ENCODE measurements around the gene ANKRD13C.
A peak's percentile ranks its signal among the peaks of the same experiment; 100 is the strongest.

Gene ANKRD13C

DNA sequence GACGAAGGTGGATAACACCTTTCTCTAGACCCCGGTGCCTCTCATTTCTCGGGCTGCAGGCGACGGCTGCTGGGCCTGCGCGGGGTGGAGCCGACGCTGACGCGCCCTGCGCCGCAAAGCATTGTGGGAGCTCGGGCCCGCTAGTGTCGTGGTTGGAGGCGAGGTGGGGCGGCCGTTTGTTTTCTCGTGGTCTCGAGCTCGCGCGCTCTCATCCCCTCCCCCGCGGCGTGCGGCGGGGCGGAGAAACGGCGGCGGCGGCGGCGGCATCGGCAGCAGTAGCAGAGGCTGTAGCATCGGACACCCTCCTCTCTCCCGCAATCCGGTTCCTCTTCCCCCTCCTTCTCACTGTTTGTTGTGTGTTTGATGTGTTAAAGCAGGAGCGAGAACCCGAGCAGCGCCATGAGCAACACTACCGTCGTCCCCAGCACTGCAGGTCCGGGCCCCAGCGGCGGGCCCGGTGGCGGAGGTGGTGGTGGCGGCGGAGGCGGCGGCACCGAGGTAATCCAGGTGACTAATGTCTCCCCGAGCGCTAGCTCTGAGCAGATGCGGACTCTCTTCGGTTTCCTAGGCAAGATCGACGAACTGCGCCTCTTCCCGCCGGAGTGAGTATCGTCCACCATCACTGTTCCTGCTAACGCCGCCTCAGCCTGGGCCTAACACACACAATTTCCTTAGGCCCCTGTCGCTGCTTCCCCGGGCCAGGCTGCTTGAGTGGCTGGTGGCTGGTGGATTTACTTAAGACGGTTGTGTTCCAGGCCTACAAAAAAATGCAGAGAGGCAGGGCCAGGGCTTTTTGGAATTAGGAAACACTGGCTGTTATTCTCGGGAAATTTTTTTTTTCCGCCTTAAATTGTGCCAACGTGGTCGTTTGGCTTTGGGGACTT, 133.0 kb downstream of the ANKRD13C start, which contains the start of gene SRSF11:
Gene SRSF11 (plus strand): TSS at position 143 of the 884 bp plus-strand sequence. CDS start 257 bp downstream, at position 400.
- TF ChIP-seq FOXP2 (optimal IDR thresholded peaks at IDR 0.05; ENCODE audit: borderline replicate concordance, extremely low read depth, extremely low read length, insufficient read depth): peak; percentile 88
- TF ChIP-seq SIN3A (IDR thresholded peaks at IDR 0.05; ENCODE audit: borderline replicate concordance, insufficient read depth, low read length): peak; percentile 88
- TF ChIP-seq, protein P1, sequence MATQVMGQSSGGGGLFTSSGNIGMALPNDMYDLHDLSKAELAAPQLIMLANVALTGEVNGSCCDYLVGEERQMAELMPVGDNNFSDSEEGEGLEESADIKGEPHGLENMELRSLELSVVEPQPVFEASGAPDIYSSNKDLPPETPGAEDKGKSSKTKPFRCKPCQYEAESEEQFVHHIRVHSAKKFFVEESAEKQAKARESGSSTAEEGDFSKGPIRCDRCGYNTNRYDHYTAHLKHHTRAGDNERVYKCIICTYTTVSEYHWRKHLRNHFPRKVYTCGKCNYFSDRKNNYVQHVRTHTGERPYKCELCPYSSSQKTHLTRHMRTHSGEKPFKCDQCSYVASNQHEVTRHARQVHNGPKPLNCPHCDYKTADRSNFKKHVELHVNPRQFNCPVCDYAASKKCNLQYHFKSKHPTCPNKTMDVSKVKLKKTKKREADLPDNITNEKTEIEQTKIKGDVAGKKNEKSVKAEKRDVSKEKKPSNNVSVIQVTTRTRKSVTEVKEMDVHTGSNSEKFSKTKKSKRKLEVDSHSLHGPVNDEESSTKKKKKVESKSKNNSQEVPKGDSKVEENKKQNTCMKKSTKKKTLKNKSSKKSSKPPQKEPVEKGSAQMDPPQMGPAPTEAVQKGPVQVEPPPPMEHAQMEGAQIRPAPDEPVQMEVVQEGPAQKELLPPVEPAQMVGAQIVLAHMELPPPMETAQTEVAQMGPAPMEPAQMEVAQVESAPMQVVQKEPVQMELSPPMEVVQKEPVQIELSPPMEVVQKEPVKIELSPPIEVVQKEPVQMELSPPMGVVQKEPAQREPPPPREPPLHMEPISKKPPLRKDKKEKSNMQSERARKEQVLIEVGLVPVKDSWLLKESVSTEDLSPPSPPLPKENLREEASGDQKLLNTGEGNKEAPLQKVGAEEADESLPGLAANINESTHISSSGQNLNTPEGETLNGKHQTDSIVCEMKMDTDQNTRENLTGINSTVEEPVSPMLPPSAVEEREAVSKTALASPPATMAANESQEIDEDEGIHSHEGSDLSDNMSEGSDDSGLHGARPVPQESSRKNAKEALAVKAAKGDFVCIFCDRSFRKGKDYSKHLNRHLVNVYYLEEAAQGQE (IDR thresholded peaks at IDR 0.05; ENCODE audit: insufficient read depth in 1 of 2, low read depth in 2 of 2, low read length in 2 of 2): no peak; a peak in 1 of 4 replicates
- TF ChIP-seq POLR2AphosphoS5 (IDR thresholded peaks at IDR 0.05; ENCODE audit: low read depth, low read length): peak; percentile 98
- TF ChIP-seq TAF1 (IDR thresholded peaks at IDR 0.05; ENCODE audit: borderline replicate concordance, insufficient read depth, low read length): peak; percentile 79; the same call in 1 of the 2 replicates

DNA sequence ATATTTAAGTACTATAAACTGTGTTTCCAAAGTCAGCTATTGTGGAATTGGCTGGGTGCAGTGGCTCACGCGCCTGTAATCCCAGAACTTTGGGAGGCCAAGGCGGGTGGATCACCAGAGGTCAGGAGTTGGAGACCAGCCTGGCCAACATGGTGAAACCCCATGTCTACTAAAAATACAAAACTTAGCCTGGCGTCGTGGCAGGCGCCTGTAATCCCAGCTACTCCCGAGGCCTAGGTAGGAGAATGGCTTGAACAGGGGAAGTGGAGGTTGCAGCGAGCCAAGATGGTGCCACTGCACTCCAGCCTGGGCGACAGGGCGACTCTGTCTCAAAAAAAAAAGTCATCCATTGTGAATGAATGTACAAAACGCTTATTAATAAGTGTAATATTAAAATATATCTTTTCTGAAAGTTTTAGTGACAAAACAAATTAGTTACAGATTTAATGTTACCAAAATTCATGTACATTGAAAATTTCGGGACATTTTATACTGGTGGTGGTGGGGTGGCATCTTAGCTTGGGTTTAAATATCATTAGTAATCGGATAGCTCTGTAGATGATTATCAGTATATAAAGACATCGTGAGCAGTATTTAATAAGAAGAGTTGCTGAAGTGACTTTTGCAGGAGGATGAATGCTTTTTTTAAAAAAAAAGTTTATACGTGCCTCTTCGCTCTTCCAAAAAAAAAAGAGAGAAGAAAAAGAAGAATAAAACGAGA, 133.8 kb downstream of the ANKRD13C start:
- TF ChIP-seq SIN3A (IDR thresholded peaks at IDR 0.05; ENCODE audit: borderline replicate concordance, insufficient read depth, low read length): no peak

DNA sequence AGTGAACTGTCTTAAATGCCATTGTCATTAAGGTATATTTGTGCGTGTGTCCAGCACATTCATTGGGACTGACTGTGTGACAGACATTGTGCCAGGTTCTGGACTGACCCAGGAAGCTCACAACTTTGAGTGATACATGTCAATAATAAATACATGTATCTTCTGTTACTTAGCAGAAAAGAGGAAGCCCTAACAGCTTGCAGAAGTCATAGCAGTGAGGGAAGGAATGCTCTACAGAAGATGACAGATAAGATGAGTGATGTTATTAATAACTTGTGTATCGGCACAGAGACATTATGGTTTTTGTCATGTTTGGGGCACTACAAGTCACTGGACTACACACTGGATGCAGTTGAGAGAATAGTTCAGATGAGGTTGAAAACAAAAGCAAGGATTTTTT, 134.5 kb downstream of the ANKRD13C start:
- TF ChIP-seq SIN3A (IDR thresholded peaks at IDR 0.05; ENCODE audit: borderline replicate concordance, insufficient read depth, low read length): no peak
- no peak for TF ChIP-seq FOXP2 (optimal IDR thresholded peaks at IDR 0.05; ENCODE audit: borderline replicate concordance, extremely low read depth, extremely low read length, insufficient read depth)
- no peak for TF ChIP-seq TAF1 (IDR thresholded peaks at IDR 0.05; ENCODE audit: borderline replicate concordance, insufficient read depth, low read length)
- TF ChIP-seq, protein P1 (IDR thresholded peaks at IDR 0.05; ENCODE audit: insufficient read depth in 1 of 2, low read depth in 2 of 2, low read length in 2 of 2): no peak
- no peak for TF ChIP-seq POLR2AphosphoS5 (IDR thresholded peaks at IDR 0.05; ENCODE audit: low read depth, low read length)

DNA sequence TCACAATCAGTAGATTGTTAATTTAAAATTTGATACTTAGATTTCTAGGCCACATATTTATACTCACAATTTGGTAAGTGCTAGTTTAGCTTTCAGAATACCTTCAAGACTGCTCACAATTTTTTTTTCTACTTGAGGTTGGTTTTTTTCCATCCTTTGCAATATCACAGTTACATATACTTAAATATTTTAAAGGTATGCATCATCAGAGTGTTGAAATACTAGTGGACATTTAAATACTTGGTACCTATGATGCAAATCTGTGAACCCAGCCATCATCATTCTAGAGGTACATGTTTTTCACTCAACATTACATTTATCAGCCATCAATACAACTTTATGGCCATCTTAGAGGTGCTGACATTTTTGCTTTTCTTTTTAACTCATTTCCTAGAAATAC, 143.0 kb downstream of the ANKRD13C start:
- TF ChIP-seq SIN3A (IDR thresholded peaks at IDR 0.05; ENCODE audit: borderline replicate concordance, insufficient read depth, low read length) (no peak), TAF1 (IDR thresholded peaks at IDR 0.05; ENCODE audit: borderline replicate concordance, insufficient read depth, low read length) (no peak), FOXP2 (optimal IDR thresholded peaks at IDR 0.05; ENCODE audit: borderline replicate concordance, extremely low read depth, extremely low read length, insufficient read depth) (no peak), POLR2AphosphoS5 (IDR thresholded peaks at IDR 0.05; ENCODE audit: low read depth, low read length) (no peak)
- TF ChIP-seq, protein P1 (IDR thresholded peaks at IDR 0.05; ENCODE audit: insufficient read depth in 1 of 2, low read depth in 2 of 2, low read length in 2 of 2): no peak

DNA sequence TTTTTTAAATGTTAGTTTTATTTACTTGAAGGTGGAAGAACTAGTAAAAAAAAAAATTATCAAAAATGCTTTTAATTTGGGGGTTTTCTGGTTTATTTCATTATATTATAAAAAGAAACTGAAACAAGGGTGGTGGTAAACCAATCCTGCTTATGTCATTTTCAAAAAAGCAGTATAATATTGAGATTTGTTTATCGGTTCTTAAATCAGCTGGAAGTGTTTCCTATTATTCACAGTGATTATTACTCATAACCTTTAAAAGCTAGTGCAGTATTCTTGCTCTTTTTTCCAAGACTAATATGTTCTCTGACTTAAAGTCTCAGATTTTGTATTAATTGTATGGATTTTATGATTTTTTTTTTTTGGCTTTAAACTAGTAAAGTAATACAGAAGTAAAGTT, 143.7 kb downstream of the ANKRD13C start:
- TF ChIP-seq SIN3A (IDR thresholded peaks at IDR 0.05; ENCODE audit: borderline replicate concordance, insufficient read depth, low read length): no peak
- TF ChIP-seq, protein P1 (IDR thresholded peaks at IDR 0.05; ENCODE audit: insufficient read depth in 1 of 2, low read depth in 2 of 2, low read length in 2 of 2): no peak
- no peak for TF ChIP-seq FOXP2 (optimal IDR thresholded peaks at IDR 0.05; ENCODE audit: borderline replicate concordance, extremely low read depth, extremely low read length, insufficient read depth)
- no peak for TF ChIP-seq TAF1 (IDR thresholded peaks at IDR 0.05; ENCODE audit: borderline replicate concordance, insufficient read depth, low read length)
- TF ChIP-seq POLR2AphosphoS5 (IDR thresholded peaks at IDR 0.05; ENCODE audit: low read depth, low read length): no peak
